ENCODE results near the gene ARL8B.

GRCh38 chr3:5198313-5198677 lies 76.2 kb downstream of the ARL8B start:
- TF ChIP-seq FOXJ3 (CRISPR knock-in tag; IDR thresholded peaks at IDR 0.05; ENCODE audit: borderline replicate concordance) (no peak), CTCF (IDR thresholded peaks at IDR 0.05) (no peak), TP53 (CRISPR knock-in tag; IDR thresholded peaks at IDR 0.05) (no peak), ZNF416 (CRISPR knock-in tag; IDR thresholded peaks at IDR 0.05) (no peak)
